Measurements from ENCODE around the gene CREB3L1.

The CREB3L1 gene

DNA sequence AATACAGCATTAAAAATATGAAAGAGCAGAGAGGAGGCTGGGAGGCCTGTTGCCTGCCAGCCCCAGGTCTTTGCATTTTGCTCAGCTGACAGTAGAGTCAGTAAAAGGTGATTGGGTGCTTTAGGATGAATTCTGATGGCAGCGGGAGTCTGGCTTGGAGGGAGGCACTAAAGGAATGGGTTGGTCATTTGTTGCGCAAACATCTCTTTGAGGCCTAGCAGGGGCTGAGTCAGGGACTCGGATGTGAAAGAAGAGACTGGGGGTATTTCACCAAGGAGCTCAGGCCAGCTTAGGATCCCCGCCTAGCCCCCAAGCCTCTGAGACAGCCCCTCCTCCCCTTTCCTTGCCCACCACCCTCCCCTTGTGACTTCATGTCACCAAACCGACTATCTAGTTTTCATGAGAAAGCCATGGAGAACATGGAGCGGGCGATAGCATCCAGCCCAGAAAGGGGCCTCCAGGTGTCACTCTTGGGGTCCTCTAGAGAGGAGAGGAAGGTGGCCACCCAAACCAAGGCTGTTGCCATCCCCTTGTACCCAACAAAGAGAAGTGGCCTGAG lies 79.5 kb downstream of the CREB3L1 start:
- H3K4me3 ChIP-seq (ENCODE audit: low read length) = no peak overlapping the region
- TF ChIP-seq, protein P1, sequence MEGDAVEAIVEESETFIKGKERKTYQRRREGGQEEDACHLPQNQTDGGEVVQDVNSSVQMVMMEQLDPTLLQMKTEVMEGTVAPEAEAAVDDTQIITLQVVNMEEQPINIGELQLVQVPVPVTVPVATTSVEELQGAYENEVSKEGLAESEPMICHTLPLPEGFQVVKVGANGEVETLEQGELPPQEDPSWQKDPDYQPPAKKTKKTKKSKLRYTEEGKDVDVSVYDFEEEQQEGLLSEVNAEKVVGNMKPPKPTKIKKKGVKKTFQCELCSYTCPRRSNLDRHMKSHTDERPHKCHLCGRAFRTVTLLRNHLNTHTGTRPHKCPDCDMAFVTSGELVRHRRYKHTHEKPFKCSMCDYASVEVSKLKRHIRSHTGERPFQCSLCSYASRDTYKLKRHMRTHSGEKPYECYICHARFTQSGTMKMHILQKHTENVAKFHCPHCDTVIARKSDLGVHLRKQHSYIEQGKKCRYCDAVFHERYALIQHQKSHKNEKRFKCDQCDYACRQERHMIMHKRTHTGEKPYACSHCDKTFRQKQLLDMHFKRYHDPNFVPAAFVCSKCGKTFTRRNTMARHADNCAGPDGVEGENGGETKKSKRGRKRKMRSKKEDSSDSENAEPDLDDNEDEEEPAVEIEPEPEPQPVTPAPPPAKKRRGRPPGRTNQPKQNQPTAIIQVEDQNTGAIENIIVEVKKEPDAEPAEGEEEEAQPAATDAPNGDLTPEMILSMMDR (IDR thresholded peaks at IDR 0.05; ENCODE audit: insufficient read depth, low read depth, low read length, missing control alignments) = no peak
- DNase-seq (ENCODE audit: low read depth) = peak; percentile 90

DNA sequence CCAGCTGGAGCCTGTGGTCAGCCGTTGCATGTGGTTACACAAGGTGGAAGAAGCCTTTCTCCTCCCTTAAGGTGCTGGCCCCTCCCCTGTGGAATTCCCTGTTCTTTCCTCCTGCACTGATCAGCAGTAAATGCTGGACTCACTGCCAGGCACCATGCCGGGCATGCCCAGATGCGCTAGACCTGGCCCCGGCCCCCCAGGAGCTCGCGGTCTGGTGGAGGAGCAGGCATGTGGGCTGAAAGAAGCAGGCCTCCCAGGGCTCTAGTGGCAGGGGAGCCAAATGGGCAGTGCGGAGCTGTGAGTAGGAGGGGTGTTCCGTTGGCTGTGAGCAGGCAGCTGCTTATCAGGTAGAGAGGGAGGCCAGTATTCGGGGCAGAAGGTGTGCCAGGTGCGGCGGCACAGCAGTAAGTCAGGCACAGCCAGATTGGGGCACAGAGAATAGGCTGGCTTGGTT lies 80.0 kb downstream of the CREB3L1 start:
- no peak overlapping the region for H3K4me3 ChIP-seq (ENCODE audit: low read length)
- TF ChIP-seq, protein P1 (IDR thresholded peaks at IDR 0.05; ENCODE audit: insufficient read depth, low read depth, low read length, missing control alignments) = no peak
- DNase-seq (ENCODE audit: low read depth) = peak; percentile 78

DNA sequence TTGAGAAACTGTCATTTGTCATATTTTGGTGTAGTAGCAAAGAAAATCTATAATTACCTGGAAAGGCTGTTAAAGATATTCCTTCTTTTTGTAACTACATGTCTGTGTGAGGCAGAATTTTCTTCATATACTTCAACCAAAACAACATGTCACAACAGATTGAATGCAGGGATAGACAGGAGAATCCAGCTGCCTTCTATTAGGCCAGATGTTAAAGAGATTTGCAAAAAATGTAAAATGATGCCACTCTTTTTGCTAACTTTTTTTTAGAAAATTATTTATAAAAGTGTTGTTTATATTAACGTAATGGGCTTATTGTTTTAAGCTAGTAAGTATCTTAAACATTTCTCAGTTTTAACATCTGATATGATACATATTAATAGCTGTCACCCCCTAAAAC lies 82.5 kb downstream of the CREB3L1 start:
- DNase-seq (ENCODE audit: low read depth) = no peak
- TF ChIP-seq, protein P1 (IDR thresholded peaks at IDR 0.05; ENCODE audit: insufficient read depth, low read depth, low read length, missing control alignments) = no peak
- H3K4me3 ChIP-seq (ENCODE audit: low read length) = no peak overlapping the region

DNA sequence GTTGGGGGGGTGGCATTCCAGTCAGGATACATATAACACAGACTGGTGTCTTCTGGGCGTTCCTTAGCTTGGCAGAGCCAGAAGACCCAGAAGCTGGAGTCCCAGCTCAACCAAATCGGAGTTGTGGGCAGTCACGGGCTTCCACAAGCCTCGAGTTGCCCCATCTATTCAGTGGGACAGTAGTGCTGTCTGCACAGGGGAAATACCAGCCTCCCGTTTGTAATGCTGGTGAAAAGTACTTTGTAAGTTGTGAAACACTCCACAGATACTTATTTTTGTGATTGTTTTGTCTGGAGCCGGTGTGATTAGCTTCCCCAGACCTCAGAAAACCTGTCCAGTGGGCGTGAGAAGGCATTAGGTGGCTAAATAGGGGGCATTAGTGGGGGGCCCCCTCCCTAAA lies 83.4 kb downstream of the CREB3L1 start:
- TF ChIP-seq, protein P1 (IDR thresholded peaks at IDR 0.05; ENCODE audit: insufficient read depth, low read depth, low read length, missing control alignments) = no peak
- no peak for DNase-seq (ENCODE audit: low read depth)
- no peak overlapping the region for H3K4me3 ChIP-seq (ENCODE audit: low read length)

DNA sequence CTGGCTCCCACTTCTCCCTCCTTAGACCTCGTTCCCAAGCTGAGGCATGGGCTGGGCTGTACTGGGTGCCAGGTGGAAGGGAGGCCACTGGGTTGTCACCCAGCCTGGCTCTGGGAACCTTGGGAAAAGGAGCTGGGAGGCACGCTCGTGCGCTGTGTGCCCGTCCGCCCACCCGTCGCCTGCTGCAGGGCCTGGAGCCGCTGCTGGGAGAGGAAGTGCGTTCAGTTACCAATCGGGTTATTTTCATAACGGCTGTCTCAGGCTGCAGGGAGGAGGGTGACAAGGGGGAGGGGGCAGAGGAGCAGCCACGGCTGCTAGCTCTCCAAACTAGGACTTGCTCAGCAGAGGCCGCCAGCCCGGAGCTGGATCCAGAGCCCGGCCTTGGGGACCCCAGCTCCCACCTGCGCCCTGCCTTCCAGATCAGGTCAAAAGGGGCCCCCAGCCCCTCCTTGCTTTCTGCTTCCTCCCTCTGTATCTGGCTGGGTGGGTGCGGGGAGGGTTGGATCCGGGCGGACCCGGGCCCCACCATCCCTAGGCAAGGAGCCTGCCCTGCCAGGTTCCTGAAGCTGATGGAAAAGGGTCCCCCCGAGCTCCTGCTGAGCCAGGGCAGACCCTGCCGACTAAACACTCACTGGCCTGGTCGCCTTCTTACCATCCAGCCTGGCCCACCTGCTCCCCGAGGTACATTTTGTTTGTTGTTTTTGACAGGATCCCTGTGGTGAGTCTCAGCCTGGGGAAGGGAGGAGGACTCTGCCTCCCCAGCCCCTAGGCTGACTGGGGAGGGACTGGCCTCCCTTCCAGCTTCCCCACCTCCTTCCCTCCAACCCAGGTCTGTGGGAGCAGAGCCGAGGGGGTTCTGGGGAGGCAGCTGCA lies 84.1 kb downstream of the CREB3L1 start:
- TF ChIP-seq, protein P1 (IDR thresholded peaks at IDR 0.05; ENCODE audit: insufficient read depth, low read depth, low read length, missing control alignments) = no peak
- no peak for DNase-seq (ENCODE audit: low read depth)
- no peak overlapping the region for H3K4me3 ChIP-seq (ENCODE audit: low read length)

DNA sequence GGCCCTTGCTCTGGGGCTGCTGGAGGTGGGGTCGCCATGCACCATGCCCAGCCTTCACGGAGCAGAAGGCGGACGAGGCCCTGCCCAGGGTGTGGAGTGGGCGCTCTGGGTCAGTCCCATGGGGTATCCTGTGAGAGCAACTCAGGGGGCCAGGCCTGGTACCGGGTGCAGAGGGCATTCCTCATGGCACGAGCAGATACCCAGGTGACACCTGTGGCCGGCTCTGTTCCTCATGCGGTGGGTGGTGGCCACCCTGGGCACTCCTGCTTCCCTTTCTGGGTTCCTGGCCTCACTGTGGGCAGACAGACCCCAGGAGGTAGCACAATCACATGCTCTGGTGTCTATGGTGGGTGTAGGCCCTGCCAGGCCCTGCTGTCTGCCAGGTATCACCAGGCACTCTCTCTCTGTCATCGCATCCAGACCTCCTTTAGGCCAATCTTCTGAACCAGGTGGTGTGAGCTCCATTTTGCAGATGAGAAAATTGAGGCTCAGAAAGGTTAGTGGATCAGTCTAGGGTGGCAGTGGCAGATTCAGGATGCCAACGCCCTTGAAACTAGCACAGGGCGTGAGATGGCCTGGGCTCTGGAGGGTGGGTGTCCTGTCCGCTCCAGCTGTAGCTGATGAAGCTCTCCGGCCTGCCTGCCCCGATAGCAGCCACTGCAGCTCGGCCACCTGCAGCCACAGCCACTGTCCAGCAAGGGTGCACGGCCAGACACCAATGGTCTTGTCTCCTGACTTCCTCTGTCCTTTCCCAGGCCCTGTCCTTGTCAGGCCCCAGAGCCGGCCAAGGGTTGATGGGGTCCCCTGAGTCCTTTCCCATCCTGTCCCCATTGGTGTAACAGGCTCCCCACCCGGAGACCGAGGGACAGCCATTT lies 84.9 kb downstream of the CREB3L1 start:
- TF ChIP-seq, protein P1 (IDR thresholded peaks at IDR 0.05; ENCODE audit: insufficient read depth, low read depth, low read length, missing control alignments) = no peak

More for the DNA sequence above, 84.9 kb downstream of the CREB3L1 start:
- H3K4me3 ChIP-seq (ENCODE audit: low read length) = no peak overlapping the region
- no peak for DNase-seq (ENCODE audit: low read depth)

Measured in epithelial cell of esophagus (primary cell).